Endodermal cell (in vitro differentiated cells): ENCODE measurements around the gene PRDM15. TPM values are rescaled to one million over a fixed set of nuclear protein-coding genes. Genes with fewer than 3 reads are reported as not detected.

ENCODE experiments used
- DNase-seq: peaks from one replicate; pipeline ENCODE4 v3.0.0-alpha.2; 2017
- H3K27ac ChIP-seq: 2 replicates; pipeline ENCODE4 v1.5.1; 2013; ENCODE audit warnings: mild to moderate bottlenecking, low read depth, low read length, moderate library complexity
- H3K27me3 ChIP-seq: 2 replicates; pipeline ENCODE4 v1.6.1; 2013; ENCODE audit warnings: mild to moderate bottlenecking, low read length, moderate library complexity; ENCODE audit not compliant: insufficient read depth, control insufficient read depth, poor library complexity, severe bottlenecking
- H3K36me3 ChIP-seq: 2 replicates; pipeline ENCODE4 v1.7.0; 2013; ENCODE audit warnings: mild to moderate bottlenecking, low read length, moderate library complexity; ENCODE audit not compliant: control insufficient read depth, insufficient read depth
- H3K4me1 ChIP-seq: one replicate; pipeline ENCODE4 v1.7.0; 2013; ENCODE audit warnings: low read length; ENCODE audit not compliant: control insufficient read depth, insufficient read depth
- H3K4me3 ChIP-seq: 2 replicates; pipeline ENCODE4 v1.5.1; 2013; ENCODE audit warnings: mild to moderate bottlenecking, low read length, moderate library complexity
- H3K9ac ChIP-seq: 2 replicates; pipeline ENCODE4 v1.6.1; 2013; ENCODE audit warnings: mild to moderate bottlenecking, low read length, moderate library complexity; ENCODE audit not compliant: poor library complexity, severe bottlenecking; ENCODE audit errors: extremely low read depth
- H3K9me3 ChIP-seq: 2 replicates; pipeline ENCODE4 v1.6.1; 2013; ENCODE audit warnings: mild to moderate bottlenecking, low read length, moderate library complexity; ENCODE audit not compliant: control insufficient read depth
- H3K27ac Mint-ChIP-seq: 2 replicates; pipeline ENCODE4 v1.8.0; 2020; ENCODE audit warnings: mixed read lengths
- H3K27me3 Mint-ChIP-seq: 2 replicates; pipeline ENCODE4 v1.8.0; 2021; ENCODE audit warnings: mild to moderate bottlenecking, mixed read lengths; ENCODE audit not compliant: insufficient read depth
- H3K36me3 Mint-ChIP-seq: 2 replicates; pipeline ENCODE4 v1.8.0; 2020; ENCODE audit warnings: low read depth, mixed read lengths
- H3K4me1 Mint-ChIP-seq: 2 replicates; pipeline ENCODE4 v1.8.0; 2020; ENCODE audit warnings: mixed read lengths
- H3K4me3 Mint-ChIP-seq: 2 replicates; pipeline ENCODE4 v1.8.0; 2020; ENCODE audit warnings: mild to moderate bottlenecking, moderate library complexity, mixed read lengths
- H3K9me3 Mint-ChIP-seq: 2 replicates; pipeline ENCODE4 v1.8.0; 2020; ENCODE audit warnings: mild to moderate bottlenecking, mixed read lengths
- WGBS, 2 experiments: methylation state at CpG; one replicate each; pipeline versions ENCODE4 v1.1.5 to v1.1.7; 2013; ENCODE audit warnings: missing lambda C conversion rate in 2 of 2, mixed read lengths in 1 of 2; ENCODE audit not compliant: insufficient coverage in 1 of 2, insufficient read length in 1 of 2; 5-methylcytosine and 5-hydroxymethylcytosine counted together
- total RNA-seq, 2 donors: library from RNA; stranded (reverse); fragmentation: NEBNext Ultra II Directional in 1 of 2; extraction: Animal tissue kit (Norgen Biotek cat#: 25700) in 1 of 2; gene quantifications; 2 replicates in 1 of 2; 3 replicates in 1 of 2; pipeline ENCODE4 v1.2.1, GENCODE V29; 2021
- TF ChIP-seq, protein P1 (sequence below): fragments of 200-600 bp; sonication (generic); conservative IDR thresholded peaks from 2 replicates; pipeline ENCODE4 v1.5.0; 2021; ENCODE audit warnings: antibody characterized with exemption, mild to moderate bottlenecking

Gene PRDM15
- total RNA-seq, 2 donors from 2014 or later, result 8.8 to 10.1 TPM

DNA sequence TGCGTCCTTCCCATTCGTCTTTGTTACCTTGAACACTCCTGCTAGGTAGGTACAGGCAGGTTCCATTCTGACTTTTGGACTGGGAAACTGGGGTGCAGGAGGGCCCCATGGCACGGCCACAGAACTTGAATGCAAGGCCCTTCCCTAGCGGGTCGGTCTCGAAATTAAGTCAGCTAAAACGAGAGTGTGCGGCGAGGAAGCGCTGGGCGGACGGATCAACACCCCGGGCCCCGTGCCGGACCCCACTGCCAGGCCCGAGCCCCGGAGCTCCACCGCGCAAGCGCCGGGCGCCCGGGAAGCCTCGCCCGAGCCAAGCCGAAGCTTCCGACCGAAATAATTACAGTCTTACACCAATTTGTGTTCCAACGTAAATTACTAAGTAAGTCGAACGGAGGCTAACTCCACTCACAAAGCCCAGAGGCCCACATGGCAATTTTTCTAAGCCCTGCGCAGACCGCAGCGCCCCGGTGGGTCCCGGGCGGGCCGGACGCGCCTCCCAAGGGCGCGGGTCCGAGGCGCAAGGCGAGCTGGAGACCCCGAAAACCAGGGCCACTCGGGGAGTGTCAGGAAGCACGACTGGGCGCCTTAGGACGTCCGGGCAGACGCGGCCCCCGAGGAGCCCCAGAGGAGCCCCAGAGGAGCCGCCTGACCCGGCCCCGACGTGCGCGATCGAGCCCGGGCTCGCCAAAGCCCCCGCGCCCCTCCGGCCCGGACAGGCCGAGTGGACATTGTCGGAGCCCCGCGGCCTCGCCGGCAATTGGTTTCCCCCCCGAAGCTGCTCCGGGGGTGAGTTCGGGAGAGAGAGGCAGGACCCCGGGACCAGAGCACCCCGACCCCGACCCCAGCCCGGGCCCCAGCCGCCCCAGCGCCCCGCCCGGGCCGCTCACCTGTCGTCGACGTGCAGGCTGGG is 112.9 kb downstream of the PRDM15 start:
- Mint-ChIP-seq H3K36me3 (no peaks in the 10 kb centered on the region), H3K4me1 (peaks cover 82% of the 10 kb centered on the region), H3K4me3 (peak overlapping the region; percentile 71), H3K27ac (no peak overlapping the region), H3K27me3 (peaks cover 83% of the 10 kb centered on the region), H3K9me3 (no peaks in the 10 kb centered on the region)
- DNase-seq, result peak; percentile 74
- no peaks in the 10 kb centered on the region for H3K9me3 ChIP-seq
- H3K27me3 ChIP-seq, result peaks cover 100% of the 10 kb centered on the region
- H3K9ac ChIP-seq, result peak overlapping the region; percentile 74
- peak overlapping the region; percentile 84 for H3K4me3 ChIP-seq
- TF ChIP-seq, protein P1, sequence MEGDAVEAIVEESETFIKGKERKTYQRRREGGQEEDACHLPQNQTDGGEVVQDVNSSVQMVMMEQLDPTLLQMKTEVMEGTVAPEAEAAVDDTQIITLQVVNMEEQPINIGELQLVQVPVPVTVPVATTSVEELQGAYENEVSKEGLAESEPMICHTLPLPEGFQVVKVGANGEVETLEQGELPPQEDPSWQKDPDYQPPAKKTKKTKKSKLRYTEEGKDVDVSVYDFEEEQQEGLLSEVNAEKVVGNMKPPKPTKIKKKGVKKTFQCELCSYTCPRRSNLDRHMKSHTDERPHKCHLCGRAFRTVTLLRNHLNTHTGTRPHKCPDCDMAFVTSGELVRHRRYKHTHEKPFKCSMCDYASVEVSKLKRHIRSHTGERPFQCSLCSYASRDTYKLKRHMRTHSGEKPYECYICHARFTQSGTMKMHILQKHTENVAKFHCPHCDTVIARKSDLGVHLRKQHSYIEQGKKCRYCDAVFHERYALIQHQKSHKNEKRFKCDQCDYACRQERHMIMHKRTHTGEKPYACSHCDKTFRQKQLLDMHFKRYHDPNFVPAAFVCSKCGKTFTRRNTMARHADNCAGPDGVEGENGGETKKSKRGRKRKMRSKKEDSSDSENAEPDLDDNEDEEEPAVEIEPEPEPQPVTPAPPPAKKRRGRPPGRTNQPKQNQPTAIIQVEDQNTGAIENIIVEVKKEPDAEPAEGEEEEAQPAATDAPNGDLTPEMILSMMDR, result no peak
- WGBS, 2 experiments, result 6 to 9% methylated on average over 15 to 88 of the region's 88 CpGs
- peaks cover 29% of the 10 kb centered on the region for H3K4me1 ChIP-seq
- H3K36me3 ChIP-seq, result no peaks in the 10 kb centered on the region
- no peak overlapping the region for H3K27ac ChIP-seq

DNA sequence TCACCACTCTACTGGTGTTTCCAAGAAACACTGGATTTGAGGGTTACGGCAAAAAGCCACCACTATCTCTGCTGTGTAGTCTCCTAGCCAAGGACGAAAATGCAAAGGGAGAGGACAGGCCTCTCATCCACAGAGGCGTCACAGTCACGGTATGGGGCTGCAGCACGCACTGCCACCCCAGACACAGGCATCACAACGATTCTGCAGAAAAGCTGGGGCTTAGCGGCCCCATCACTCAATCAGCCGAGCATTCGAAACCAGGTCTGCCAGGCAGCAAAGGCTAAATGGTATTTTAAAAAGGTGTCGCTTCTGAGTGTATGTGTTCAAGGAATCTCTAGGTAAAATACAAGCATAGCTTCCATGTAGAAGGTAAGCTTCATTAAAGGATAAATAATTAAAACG is 113.7 kb downstream of the PRDM15 start:
- peaks cover 30% of the 10 kb centered on the region for H3K4me1 ChIP-seq
- Mint-ChIP-seq H3K27ac (no peak overlapping the region), H3K9me3 (no peaks in the 10 kb centered on the region), H3K4me1 (peaks cover 82% of the 10 kb centered on the region), H3K27me3 (peaks cover 81% of the 10 kb centered on the region), H3K4me3 (peak overlapping the region; percentile 71), H3K36me3 (no peaks in the 10 kb centered on the region)
- H3K9me3 ChIP-seq, result no peaks in the 10 kb centered on the region
- H3K27me3 ChIP-seq, result peaks cover 100% of the 10 kb centered on the region
- TF ChIP-seq, protein P1, result no peak
- no peaks in the 10 kb centered on the region for H3K36me3 ChIP-seq
- WGBS, 2 experiments, result 63 to 66% methylated on average over 9 to 11 of the region's 11 CpGs
- H3K4me3 ChIP-seq, result peak overlapping the region; percentile 84
- peak; percentile 58 for DNase-seq
- H3K9ac ChIP-seq, result peak overlapping the region; percentile 74
- no peak overlapping the region for H3K27ac ChIP-seq

DNA sequence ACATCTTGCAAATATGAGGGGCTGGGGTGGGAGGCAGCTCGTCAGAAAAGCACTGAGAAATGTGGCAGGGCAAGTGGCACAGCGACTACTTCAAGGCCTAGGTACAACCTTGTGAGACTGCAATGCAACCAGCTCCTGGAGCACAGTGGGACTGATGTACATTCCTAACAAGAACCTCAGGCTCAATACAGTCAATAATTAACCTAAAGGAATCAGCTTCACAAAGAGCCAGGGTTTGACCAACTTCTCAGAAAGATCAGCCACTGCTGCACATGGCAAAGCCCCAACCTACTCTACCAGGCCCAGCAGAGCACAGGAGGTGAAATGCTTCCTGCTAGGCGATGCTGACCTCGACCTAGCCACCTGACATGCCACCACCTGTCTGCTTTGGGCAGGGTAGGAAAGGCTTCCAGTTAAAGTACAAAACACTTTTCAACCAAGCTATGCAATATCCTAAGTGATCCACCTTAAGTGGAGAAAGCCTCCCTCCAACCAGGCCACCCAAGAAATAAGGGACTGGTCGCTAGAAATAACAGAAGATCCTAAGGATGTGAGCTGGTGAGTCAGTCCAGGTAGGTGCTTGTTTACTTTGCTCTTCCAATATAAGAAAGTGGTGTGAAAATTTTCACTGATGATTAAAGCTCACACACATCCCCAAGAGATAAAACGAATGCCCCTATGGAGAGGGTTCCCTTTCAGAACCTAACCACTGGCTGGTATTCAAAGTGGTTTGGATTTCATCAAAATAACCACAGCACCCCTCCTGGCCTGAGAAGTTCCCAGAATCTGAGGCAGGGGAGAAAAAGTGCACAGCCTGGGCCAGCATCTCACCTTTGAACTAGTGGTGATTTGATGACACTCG is 114.4 kb downstream of the PRDM15 start:
- Histone ChIP-seq H3K27me3 (peaks cover 100% of the 10 kb centered on the region), H3K36me3 (no peaks in the 10 kb centered on the region), H3K4me3 (peak overlapping the region; percentile 84), H3K27ac (no peak overlapping the region), H3K9ac (no peak overlapping the region), H3K9me3 (no peaks in the 10 kb centered on the region), H3K4me1 (peaks cover 30% of the 10 kb centered on the region)
- TF ChIP-seq, protein P1, result no peak
- Mint-ChIP-seq H3K4me1 (peaks cover 79% of the 10 kb centered on the region), H3K9me3 (no peaks in the 10 kb centered on the region), H3K4me3 (peak overlapping the region; percentile 71), H3K27me3 (peaks cover 77% of the 10 kb centered on the region), H3K27ac (no peak overlapping the region), H3K36me3 (no peaks in the 10 kb centered on the region)
- peak; percentile 49 for DNase-seq
- WGBS, 2 experiments, result 71 to 100% methylated on average over 3 to 7 of the region's 7 CpGs
